HG03575 (cell line): ENCODE data around the gene DYNLRB1.

Experiments used
- ATAC-seq: cut with Tn5 transposase; IDR thresholded peaks from one replicate; pipeline ENCODE4 v1.9.1; 2021; ENCODE audit not compliant: unreplicated experiment, insufficient number of reproducible peaks, low FRiP score; ENCODE audit errors: extremely low read depth

The DYNLRB1 gene

DNA sequence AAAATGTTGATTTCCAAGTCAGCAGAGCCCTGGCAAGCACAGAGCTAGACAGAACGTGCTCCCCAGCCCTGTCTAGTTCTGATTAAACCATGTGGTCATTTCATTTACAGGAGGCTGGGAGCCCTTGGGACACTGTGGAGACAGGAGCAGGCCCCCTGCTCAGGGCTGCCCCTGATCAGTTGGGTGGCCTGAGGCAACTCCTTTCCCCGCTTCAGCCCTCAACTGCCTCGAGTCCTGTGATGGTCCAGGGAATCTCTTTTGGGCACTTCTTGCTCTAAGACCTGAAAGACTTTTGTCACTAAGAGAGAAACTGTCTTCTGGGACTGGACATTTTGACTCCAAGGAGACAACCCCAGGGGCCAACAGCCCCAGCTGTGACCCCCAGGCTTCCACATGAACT is 13.5 kb downstream of the DYNLRB1 start:
- no peak for ATAC-seq

DNA sequence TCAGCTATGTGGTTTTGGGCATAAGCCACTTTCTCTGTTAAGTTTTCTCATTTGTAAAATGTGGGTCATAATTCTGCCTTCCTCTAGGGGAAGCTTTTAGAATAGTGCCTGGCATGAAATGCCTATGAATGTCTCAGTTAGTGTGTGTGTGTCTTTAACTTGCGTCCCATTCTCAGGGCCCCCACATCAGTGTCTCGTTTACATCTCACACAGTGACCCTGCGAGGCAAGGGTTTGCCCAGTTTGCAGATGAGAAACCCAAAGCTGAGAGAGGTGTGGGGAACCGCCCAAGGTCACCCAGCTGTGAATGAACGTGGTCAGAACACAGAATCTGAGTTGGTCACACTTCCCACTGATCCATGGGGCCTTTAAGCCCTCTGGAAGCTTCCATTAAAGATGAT is 14.1 kb downstream of the DYNLRB1 start:
- no peak for ATAC-seq

DNA sequence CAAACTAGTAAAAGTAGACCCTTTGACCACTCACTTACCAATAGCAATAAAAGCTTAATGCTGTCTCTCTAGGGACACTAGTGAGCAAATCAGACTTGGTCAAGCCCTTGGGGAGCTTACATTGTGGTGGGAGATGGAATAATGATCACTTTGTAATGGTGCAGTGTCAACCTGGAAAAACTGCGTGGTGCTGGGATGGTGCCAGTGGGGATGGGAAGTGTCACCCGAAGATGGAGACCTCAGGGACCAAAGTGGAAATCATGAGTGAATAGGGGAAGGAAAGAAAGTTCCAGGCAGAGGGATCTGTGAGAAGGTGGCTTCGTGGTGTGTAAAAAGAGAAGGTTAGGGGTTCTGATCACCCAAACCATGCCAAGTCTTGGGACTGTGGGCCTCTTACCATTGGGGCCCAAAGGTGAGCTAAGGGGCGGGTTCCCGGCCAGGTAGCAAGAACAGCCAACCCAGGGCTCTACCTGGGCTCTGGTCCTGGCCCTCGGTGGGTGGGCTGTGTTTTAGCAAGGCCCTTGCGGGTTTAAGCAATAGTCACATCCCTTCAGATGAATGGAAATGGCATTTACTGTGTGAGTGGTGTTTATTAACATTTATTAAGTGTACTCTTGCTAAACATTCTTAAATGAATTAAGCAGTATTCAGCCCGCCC is 15.5 kb downstream of the DYNLRB1 start:
- no peak for ATAC-seq

DNA sequence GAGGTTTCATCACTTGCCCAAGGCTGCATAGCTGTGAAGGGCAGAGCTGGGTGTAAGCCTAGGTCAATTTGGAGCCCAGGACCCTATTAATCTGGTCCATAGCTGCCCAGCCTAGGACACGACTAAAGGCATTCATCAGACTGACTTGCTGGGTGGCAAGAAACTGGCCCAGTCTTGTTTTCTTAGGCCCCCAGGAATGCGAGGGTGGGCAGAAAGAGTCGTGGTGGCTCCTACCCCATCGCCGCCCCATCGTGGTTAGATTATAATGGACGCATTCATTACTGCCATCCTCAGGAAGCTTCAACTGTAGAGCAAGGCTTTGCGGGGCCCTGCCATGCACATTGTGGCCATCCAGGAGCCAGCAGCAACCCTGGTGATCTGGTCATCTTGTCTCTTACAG is 16.1 kb downstream of the DYNLRB1 start:
- ATAC-seq, result no peak

DNA sequence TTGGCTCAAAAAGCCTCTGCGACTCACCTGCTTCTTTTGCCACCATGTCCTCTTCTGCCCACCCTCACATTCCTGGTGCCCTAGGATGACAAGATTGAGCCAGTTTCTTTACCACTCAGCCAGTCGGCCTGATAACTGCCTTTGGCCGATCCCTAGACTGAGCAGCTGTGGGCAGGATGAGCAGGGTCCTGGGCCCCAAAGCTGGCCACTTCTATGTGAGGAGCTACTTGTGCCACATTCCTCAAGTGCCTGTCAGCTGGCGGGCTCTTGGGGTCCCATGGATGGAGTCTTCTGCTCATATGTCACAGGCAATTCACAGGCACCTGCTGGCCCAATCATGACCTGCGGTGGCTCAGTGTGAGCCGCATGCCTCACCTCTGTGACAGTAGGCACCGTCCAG is 16.5 kb downstream of the DYNLRB1 start:
- no peak for ATAC-seq

DNA sequence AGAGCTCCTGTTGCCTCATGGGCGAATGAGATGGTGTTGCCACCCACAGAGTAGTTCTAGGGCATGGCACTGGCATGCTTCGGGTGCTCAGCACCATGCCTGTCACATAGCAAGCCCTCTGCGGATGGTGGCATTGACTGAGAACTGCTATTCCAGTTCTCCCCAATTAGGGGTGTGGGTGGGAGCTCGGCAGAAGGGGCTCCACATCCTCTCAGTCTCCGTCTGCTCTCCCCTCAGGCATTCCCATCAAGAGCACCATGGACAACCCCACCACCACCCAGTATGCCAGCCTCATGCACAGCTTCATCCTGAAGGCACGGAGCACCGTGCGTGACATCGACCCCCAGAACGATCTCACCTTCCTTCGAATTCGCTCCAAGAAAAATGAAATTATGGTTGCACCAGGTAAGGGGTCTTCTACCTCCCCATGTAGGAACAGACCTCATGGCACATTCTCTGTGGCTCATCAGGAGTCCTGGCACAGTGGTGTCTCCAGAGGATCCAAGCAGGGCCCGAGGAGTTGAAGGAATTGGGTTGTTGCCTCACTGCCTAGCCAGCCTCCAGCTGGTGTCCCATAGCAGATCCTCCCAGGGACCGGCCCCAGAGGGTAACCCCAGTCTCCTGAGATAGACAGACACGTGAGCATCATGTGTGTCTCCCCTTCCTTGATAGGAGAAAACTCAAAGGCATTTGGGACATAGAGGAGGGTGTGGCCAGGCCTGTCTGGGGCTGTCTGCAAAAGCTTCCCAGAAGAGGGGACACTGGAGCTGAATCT is 18.4 kb downstream of the DYNLRB1 start:
- no peak for ATAC-seq

DNA sequence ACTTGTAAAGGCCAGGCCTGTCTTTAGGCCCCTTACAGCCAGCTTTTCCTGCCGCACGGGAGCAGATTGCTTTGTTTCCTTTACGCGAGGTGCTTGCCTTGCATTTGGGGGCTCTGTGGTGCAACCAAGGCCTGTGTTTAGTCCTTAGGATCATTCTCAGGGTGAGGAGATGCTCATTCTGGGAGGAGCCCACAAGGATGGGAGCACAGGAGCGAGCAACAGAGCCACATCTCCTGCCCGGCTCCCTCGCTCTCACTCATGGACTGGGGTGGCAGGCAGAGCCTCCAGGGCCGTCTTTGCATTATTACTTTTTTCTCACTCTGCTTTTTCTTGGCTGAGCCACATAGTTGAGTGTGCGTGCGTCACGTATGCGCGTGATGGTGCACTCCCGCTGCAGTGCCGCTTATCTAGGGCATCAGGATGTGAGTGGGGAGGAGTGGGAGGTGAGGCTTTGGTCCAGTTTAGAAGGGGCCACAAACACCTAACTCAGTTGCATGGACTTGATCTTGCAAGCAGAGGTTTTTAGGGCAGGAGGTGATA is 19.1 kb downstream of the DYNLRB1 start:
- ATAC-seq, result no peak

DNA sequence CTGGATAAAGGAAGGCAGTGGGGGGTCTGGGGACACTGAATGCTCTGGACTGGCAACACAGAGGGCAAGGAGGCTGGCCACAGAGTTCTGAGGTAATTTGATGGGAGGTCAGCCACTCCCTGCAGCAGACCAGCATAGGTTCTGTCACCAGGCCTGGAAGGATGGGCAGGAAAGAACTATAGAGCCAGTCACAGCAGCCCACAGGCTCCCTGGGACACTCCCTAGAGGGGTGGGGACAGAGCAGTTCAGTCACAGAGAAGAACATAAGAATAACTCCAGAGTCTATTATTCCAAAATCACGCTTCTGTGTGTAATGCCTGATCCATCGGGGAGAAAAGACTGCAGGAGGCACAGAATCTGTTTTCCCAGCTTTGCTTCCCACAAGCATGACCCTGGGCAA is 19.6 kb downstream of the DYNLRB1 start:
- no peak for ATAC-seq

DNA sequence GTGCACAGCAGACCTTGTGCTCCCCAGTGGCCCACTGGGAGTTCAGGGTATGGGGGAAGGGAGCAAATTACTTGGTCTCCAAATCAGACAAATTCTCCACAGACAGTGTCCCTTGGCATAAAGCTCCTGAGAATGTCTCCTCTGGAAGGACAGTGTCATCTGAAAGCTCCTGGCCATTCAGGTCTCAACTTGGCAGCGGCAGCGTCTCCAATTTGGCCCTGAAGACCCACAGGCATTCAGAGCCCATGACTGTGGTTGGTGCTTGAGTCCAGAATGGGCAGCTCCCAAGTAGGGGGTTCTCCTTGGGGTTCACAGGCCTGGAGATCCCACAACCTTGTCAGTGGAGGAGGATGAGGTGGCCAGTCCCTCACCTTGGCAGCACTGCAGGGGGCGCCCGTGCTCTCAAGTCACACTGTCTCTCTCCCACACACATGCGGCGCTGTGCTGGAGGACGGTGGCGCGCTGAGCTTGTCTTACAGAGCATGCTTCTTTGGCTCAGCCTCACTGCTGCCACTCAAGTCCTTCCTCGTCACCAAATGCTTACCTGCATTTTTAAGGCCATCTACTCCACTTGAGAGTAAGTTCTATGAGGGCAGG is 20.7 kb downstream of the DYNLRB1 start:
- ATAC-seq, result no peak

DNA sequence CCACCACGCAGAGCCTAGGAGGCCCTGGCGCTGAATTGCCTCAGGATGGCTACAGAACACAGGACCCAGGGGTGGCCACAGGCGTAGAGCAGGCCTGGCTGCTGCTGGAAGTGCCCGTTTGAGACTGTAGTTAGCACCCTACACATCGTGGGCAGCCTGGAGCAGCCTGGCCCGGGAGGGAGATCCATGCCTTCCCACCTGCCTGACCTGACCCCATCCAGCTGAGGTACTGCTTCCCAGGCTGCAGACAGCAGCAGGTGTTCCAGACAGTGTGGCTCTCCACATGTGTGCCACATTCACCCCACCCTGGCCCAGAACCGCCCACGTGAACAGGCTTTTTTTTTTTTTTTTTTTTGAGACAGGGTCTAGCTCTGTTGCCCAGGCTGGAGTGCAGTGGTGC is 21.4 kb downstream of the DYNLRB1 start:
- no peak for ATAC-seq

DNA sequence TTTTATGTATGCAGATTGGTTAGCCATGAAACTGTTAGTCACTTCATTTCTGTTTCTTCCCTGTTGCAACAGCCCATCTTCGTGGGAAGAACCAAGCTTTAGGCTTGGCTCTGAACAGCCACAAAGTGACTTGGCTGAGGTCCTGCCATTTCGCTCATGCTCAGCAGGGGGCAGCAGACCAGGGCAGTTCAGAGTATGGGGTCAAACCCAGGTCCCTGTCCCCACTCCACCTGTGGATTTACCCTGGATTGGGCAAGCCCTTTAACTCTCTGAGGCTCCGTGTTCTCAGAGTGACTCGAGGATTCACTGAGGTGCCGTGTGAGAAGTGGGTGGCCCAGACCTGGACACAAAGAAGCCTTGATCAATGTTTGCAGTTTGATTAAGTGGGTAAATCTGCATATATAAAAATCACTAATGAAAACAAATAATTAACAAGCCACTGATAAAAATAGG is 22.5 kb downstream of the DYNLRB1 start:
- no peak for ATAC-seq

DNA sequence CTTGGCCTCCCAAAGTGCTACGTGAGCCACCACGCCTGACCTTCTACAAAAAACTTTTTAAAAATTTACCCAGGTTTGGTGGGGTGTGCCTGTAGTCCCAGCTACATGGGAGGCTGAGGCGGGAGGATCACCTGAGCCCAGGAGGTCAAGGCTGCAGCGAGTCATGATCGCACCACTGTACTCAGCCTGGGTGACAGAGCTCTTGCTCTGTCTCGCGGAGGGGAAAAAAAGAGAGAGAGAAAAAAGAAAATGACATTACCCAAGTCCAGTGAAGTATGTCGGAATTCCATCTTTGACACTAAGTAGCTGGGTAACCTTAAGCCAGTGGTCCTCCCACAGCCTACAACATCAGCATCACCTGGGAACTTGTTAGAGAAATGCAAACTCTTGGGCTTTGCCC is 23.5 kb downstream of the DYNLRB1 start:
- ATAC-seq, result no peak

DNA sequence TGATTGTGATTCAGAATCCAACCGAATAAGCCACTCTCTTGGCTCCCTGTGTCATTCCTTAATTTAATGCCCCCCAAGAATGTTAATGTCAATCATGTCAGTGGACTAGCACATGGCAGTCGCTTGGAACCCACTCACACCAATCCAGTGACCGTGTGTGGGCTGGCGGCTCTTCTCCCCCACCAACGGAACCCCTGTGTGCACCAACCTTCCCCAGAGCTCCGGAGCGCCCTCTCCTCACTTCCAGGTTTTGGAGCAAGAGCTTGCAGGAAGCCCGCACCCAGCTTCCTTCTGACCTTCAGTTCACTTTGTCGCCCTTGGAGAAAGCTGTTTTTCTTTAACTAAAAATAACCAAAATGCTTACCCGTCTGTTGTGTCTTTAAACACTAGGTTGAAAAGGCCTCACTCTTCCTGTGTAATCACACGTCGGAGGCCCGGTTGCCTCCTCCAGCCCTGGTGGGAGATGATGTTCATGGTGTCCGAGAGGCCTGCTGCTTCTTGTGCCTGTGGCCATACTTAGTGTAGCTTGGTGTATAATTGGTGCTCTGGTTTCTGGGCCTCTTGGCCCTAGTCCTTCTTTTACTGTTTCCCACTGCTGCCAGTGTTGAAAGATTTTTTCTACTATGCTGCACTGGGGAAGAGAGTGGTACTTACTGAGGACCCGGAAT is 24.5 kb downstream of the DYNLRB1 start:
- no peak for ATAC-seq

DNA sequence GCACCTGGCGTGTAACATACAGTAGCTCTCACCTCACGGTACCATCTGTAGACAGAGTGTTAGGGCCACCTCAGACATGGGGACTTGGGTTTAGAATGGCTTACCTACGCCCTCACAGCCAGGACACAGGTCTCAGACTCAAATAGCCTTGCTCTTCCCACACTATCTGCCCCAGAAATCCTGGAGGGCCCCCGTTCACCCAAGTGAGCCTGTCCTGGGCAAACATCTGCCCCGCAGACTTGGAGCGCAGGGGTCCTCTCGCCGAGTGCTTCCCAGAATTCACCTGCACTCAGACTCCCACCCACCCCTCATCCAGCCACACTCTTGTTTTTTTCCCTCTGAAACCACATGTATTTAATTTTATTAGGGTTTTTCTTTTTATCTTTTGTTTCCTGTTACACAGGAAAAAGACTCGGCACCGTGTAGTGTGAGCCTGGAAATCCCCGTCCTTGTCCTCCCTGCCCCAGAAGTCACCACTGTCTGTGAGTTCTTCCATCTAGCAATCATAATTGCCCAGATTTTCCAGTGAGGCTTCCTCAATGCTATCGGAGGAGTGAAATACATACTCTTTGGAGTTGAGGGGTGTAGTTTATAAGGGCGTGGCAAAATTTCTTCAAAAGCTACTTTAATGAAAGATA is 25.2 kb downstream of the DYNLRB1 start:
- no peak for ATAC-seq

DNA sequence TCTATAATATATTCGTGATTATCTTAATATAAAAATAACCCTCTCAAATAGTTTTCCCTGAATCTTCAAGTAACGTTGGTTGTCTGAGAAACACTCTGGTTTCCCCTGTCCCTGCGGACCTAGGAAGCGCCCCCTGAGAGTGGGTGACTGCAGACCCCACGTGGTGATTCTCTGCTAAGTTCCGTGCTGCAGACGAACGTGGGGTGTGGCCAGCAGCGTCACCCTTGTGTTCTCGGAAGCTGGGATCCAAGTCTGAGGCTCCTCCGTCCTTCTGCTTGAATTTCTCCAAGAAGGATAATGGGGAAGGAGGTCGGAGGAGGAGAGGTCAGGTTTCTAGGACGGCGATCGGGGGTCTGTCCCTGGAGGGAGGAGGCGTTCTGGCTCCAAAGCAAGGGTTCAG is 25.7 kb downstream of the DYNLRB1 start:
- ATAC-seq, result no peak

DNA sequence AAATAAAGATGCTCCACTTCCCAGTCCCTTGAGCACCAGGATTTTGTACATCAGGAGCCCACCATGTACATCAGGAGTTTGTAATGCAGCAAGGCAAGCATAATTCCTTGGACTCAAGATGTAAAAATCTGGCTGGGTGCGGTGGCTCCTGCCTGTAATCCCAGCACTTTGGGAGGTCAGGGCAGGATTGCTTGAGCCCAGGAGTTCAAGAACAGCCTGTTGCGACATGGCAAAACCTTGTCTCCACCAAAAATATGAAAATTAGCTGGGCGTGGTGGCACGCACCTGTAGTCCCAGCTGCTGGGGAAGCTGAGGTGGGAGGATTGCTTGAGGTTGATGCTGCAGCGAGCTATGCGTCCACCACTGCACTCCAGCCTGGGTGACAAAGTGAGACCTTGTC is 26.2 kb downstream of the DYNLRB1 start:
- ATAC-seq, result no peak

DNA sequence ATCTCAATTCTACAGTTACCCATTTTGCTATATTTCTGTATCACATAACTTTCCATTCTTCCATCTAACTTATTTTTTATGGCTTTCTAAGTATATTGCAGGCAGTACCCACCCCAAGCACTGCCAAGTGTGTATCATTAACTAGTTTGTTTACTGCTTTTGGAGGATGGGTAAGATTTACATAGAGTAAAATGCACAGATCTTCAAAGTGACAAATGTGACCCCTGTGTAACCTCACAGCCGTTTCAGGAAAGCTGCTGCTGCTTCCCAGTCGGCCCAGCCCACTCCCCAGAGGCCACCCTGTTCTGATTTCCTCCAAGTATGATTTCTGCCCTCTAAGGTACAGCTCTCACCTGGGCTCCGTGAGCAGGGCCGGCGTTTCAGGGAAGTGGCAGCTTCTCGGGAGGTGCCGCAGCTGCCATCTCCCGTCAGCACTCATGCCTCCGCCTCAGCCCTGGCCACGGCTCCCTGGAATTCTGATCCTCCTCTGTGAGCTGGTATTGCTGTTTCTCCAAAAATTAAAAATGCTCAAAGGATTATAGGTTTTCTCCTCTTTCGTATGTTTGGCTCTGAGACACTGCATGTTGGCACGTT is 27.3 kb downstream of the DYNLRB1 start:
- ATAC-seq, result no peak

DNA sequence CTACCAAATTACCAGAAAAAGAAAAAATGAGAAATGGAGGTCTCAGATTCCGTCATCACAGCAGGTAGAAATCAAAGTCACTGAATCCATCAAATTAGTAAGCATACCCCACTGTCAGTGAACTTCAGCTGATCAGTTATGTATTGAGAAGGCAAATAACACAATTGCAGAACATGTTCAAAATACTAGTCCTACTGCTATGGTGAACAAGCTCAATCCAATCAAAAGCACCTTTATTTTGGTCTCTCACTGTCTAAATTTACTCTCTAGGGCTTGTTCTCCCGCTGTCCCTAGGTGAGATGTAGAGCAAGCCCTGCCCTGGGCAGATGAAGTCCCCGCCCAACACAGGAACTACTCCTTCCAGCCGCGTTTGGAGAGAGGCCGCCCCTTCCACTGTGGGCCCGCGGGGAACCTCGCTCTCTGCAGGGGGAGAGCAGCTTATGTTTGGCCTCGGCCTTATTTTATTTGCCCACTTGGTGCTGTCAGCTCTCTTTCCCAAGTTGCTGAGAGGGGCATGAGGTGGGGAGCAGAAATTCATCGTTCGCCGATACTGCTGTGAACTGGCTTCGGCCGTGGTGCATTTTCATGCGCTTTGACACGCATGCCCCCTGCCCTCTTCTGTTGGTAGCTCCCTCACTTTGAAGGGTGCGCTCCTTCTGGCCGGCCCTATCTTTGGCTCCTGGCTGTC is 28.0 kb downstream of the DYNLRB1 start:
- ATAC-seq, result no peak
